ENCODE data around the gene PPIL6.
A peak's percentile ranks its signal among the peaks of the same experiment; 100 is the strongest.
"Not testable (repeated sequence)": the region's sequence is repeated elsewhere in the genome, so short reads cannot be mapped to it uniquely, and the experiment has no call there.

PPIL6 gene

DNA sequence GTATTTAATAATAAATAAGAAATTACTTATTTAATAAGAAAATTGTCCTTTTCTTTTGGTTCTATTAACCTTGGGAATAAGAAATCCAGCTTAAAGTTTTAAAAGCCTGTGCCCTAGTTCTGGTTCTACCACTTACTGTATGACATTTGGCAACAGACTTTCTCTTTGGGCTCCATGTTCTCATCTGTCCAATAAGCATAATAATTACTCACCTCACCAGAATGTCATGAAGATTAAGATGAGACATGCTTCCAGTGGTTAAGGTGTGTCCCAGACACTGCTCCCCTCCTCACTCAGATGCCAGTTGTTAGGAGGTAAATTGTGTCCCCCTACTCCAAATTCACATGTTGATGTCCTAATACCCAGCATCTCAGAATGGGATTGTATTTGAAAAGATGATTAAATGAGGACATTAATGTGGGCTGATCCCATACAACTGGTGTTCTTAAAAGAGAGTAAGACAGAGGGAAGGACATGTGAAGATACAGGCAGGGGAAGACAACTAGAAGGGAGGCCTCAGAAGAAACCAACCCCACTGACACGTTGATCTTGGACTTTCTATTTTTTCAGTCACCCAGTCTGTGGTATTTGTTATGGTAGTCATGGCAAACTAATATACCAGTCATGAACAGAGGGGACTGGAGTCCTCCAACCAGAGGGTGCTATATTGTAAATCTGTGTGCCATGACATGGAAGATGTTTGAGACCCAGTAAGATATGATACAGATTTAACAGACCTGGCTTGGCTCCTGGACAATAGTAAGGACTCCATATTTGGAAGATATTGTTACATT, 21.5 kb upstream of the PPIL6 start:
- no peak overlapping the region for H3K4me3 ChIP-seq
- no peak for TF ChIP-seq Cebpa-rat (IDR thresholded peaks at IDR 0.05)
- peaks cover 58 to 63% (median 61%) of the 10 kb centered on the region in 11 experiments for H3K36me3 ChIP-seq
- no peaks in the 10 kb centered on the region for H3K27me3 ChIP-seq
- no peak overlapping the region for H3K4me2 ChIP-seq
- peaks cover 0 to 80% (median 20%) of the 10 kb centered on the region in 11 experiments; a peak in 16 of 22 replicates for H4K20me1 ChIP-seq
- no peak overlapping the region for H3K9ac ChIP-seq
- peaks cover 25 to 29% (median 26%) of the 10 kb centered on the region in 10 experiments for H3K4me1 ChIP-seq
- no peak overlapping the region for H3K27ac ChIP-seq
- H3K9me3 ChIP-seq (replicated peaks in 1 of 11), result peaks cover 0 to 14% (median 5%) of the 10 kb centered on the region in 11 experiments; a peak in 12 of 22 replicates

DNA sequence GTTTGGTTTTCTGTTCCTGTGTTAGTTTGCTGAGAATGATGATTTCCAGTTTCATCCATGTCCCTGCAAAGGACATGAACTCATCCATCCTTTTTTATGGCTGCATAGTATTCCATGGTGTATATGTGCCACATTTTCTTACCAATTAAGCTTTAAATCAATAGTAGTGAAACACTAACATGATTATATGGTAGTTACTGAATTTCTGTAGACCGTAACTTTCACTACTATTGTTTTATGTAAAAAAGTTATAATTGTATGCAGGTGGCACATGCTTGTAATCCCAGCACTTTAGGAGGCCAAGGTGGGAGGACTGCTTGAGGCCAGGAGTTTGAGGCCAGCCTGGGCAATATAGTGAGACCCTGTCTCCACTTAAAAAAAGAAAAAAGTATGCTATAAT, 20.8 kb upstream of the PPIL6 start:
- not testable (repeated sequence) for H3K27me3 ChIP-seq, H3K4me2 ChIP-seq, H3K27ac ChIP-seq, H3K9ac ChIP-seq, H3K4me3 ChIP-seq
- peaks cover 51 to 55% (median 54%) of the 10 kb centered on the region in 11 experiments for H3K36me3 ChIP-seq
- peaks cover 0 to 14% (median 5%) of the 10 kb centered on the region in 11 experiments; a peak in 12 of 22 replicates for H3K9me3 ChIP-seq (replicated peaks in 1 of 11)
- peaks cover 0 to 80% (median 18%) of the 10 kb centered on the region in 11 experiments; a peak in 16 of 22 replicates for H4K20me1 ChIP-seq
- peaks cover 32 to 36% (median 34%) of the 10 kb centered on the region in 10 experiments for H3K4me1 ChIP-seq

DNA sequence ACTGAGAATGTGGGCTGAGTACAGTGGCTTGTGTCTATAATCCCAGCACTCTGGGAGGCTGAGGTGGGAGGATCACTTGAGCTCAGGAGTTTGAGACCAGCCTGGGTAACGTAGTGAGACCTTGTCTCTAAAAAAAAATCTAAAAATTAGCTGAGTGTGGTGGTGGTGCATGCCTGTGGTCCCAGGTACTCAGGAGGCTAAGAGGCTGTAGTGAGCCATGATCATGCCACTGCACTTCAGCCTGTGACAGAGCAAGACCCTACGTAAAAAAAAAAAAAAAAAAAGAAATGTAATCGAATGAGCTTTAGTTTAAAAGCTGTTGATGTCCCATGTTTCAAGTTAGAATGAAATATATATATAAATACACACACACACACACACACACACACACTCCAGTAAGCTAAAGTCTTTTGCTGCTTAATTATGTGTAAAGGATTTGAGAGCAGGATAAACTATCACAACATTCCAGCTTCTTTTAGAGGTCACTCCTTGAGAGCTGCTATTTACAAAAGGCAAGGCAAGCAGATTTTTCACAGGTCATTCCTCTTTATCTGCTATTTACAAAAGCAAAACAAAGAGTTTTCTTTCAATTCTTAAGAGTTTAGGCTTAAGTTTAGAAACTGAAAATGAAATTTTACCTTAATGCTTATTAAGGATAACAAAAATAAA, 19.9 kb upstream of the PPIL6 start:
- no peak overlapping the region for H3K4me2 ChIP-seq
- H3K36me3 ChIP-seq, result peaks cover 42 to 46% (median 45%) of the 10 kb centered on the region in 11 experiments
- no peak for TF ChIP-seq Cebpa-rat (IDR thresholded peaks at IDR 0.05)
- no peak overlapping the region for H3K9ac ChIP-seq
- no peak overlapping the region for H3K27ac ChIP-seq
- H3K27me3 ChIP-seq, result no peaks in the 10 kb centered on the region
- peaks cover 0 to 14% (median 5%) of the 10 kb centered on the region in 11 experiments; a peak in 12 of 22 replicates for H3K9me3 ChIP-seq (replicated peaks in 1 of 11)
- peaks cover 0 to 71% (median 12%) of the 10 kb centered on the region in 11 experiments; a peak in 16 of 22 replicates for H4K20me1 ChIP-seq
- H3K4me3 ChIP-seq, result no peak overlapping the region
- H3K4me1 ChIP-seq, result peaks cover 34 to 37% (median 36%) of the 10 kb centered on the region in 10 experiments

DNA sequence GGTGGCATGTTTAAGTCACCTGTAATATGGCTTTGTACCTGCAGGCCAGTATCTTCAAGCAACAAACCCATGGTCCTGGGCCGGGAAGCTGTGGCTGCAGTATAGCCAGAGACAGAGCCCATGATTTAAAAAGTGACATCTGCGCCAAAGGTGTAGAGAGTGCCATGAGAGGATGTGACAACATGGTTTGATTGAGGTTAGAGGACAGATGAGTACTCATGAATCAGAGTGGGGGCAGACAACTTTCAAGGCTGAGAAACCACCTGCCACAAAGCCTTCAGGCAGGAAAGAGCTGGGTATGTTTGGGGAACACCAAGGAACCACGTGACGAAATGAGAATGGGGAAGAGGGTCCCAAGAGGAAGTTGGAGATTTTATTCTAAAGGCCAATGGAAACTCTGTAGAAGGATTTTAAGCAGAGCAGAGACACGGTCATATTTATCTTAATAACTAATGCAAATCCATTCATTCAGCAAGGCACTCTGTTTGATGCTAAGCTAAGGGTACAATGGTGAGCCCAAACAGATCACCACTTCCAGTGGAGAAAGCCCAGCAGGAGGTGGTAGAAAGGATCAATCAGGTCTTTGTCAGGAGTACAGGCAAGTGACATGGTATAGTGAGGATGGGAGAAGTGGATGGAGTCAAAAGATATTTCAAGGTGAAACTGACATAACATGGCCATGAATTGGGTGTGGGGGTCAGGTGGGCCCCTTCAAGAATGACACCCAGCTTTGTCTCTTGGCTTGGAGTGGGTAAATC, 18.5 kb upstream of the PPIL6 start:
- no peak overlapping the region for H3K4me3 ChIP-seq
- H3K9me3 ChIP-seq (replicated peaks in 1 of 11), result peaks cover 0 to 14% (median 5%) of the 10 kb centered on the region in 11 experiments; a peak in 12 of 22 replicates
- peaks cover 29 to 33% (median 31%) of the 10 kb centered on the region in 11 experiments for H3K36me3 ChIP-seq
- no peak overlapping the region for H3K9ac ChIP-seq
- TF ChIP-seq Cebpa-rat (IDR thresholded peaks at IDR 0.05), result no peak
- peaks cover 4 to 63% (median 11%) of the 10 kb centered on the region in 11 experiments; a peak in 18 of 22 replicates for H4K20me1 ChIP-seq
- H3K4me2 ChIP-seq, result peak overlapping the region; percentile 52 to 97 (median 93)
- H3K27ac ChIP-seq, result peak overlapping the region in 5 of 11 experiments; percentile 13 to 37 (median 32); a peak in 8 of 22 replicates
- H3K4me1 ChIP-seq, result peaks cover 40 to 42% (median 41%) of the 10 kb centered on the region in 10 experiments
- no peaks in the 10 kb centered on the region for H3K27me3 ChIP-seq

DNA sequence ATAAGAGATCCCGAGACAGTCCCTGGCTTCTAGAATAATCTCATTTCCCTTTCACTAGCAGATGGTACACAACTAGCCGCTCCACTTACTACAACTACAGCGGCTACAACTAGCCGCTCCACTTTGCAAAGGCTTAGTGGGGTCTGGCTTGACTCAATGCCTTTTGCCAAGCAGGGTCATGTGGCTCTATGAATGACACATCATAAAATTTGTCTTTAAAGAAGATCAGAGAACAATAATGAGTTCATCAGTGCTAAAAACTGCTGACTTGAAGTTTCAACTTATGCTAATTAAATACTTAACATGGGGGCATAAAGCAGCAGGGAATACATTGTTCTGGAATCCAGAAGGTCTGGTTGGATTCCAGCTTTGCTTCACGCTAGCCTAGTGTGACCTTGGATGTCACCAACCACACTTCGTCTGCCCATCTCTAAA, 17.2 kb upstream of the PPIL6 start:
- H3K9me3 ChIP-seq (replicated peaks in 1 of 11), result peaks cover 0 to 14% (median 5%) of the 10 kb centered on the region in 11 experiments; a peak in 12 of 22 replicates
- H3K27me3 ChIP-seq, result no peaks in the 10 kb centered on the region
- H3K4me2 ChIP-seq, result peak overlapping the region; percentile 91 to 98 (median 95)
- peaks cover 18 to 32% (median 30%) of the 10 kb centered on the region in 11 experiments for H3K36me3 ChIP-seq
- H3K9ac ChIP-seq, result peak overlapping the region in 3 of 11 experiments; percentile 93 to 99 (median 98); a peak in 2 of 22 replicates
- H3K4me1 ChIP-seq, result peaks cover 54 to 56% (median 55%) of the 10 kb centered on the region in 10 experiments
- peak overlapping the region in 7 of 11 experiments; percentile 34 to 100 (median 98); a peak in 5 of 22 replicates for H3K27ac ChIP-seq
- 0 out of 20 replicates have a peak overlapping the region, but pooled peaks of 2 of the 10 experiments have one; percentile 90 for H3K4me3 ChIP-seq
- peaks cover 6 to 65% (median 18%) of the 10 kb centered on the region in 11 experiments; a peak in 18 of 22 replicates for H4K20me1 ChIP-seq
- no peak for TF ChIP-seq Cebpa-rat (IDR thresholded peaks at IDR 0.05)

DNA sequence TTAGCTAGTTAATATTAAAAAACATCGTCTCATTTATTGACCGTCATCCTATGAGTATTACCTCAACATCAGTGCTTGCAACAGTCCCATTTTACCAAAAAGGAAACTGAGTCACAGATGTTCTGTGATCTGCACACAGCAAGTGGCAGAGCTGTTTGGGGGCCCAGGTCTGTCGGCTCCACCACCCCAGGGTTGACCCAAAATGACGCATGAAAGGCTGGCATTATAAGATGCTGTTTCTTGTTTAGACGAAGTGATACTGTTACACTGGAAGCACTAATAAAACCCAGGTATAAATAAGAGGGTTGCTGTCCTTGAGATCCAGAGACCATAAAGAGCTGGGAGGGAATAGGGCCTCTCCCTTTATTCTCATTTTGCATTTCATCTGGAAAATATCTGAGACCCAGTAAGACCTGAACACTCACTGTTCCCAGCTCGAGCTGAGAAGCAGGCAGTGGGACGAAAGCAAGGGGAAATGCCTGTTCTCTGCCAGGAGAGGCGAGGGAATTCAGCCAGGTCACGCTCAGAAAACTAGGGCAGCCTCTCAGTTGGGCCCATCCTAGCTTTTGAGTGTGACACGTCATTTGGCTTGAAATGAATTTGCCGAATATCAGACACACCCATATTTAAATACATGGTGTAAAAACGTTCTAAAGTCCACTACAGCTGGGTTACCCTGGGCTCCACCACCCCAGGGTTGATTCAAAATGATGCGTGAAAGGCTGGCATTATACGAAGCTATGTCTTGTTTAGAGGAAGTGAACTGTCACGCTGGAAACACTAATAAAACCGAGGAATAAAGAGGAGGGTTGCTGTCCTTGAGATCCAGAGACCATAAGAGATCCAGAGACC, 16.5 kb upstream of the PPIL6 start:
- Histone ChIP-seq H3K9ac (peak overlapping the region; percentile 82 to 99 (median 97); a peak in 21 of 22 replicates), H4K20me1 (peaks cover 9 to 65% (median 25%) of the 10 kb centered on the region in 11 experiments; a peak in 18 of 22 replicates), H3K4me1 (peaks cover 60 to 63% (median 61%) of the 10 kb centered on the region in 10 experiments), H3K9me3 (replicated peaks in 1 of 11) (peaks cover 0 to 8% (median 5%) of the 10 kb centered on the region in 11 experiments; a peak in 12 of 22 replicates), H3K36me3 (peaks cover 18 to 32% (median 30%) of the 10 kb centered on the region in 11 experiments), H3K27me3 (no peaks in the 10 kb centered on the region), H3K4me3 (peak overlapping the region; percentile 67 to 96 (median 85)), H3K27ac (peak overlapping the region in 10 of 11 experiments; percentile 77 to 100 (median 98); a peak in 18 of 22 replicates), H3K4me2 (peak overlapping the region; percentile 91 to 98 (median 95))
- no peak for TF ChIP-seq Cebpa-rat (IDR thresholded peaks at IDR 0.05)

DNA sequence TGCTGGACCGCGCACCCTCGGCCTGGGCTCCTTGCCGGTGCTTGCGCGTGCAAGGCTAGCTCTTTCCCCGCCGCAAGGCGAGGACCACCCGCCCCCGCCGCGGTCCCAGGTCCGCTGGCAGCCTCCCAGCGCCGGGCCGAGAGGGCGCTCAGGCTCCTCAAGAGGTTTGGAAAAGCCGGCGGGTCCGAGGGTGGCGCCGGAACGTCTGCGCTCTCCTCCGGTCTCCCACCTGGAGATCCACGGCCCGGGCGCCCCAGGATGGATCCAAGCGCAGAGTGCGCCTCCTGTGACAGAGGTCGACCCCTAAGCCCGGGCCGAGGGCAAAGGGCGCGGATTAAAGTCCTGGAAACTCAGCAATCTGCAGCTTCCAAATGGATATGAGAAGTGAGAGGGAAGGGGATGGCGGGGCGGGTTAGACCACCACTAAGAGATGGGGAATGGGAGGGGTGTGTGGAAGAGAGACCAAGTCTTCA, 15.7 kb upstream of the PPIL6 start:
- Histone ChIP-seq H4K20me1 (peaks cover 9 to 68% (median 32%) of the 10 kb centered on the region in 11 experiments; a peak in 17 of 22 replicates), H3K27ac (peak overlapping the region; percentile 57 to 100 (median 98)), H3K9ac (peak overlapping the region; percentile 82 to 99 (median 97))

More for the DNA sequence above, 15.7 kb upstream of the PPIL6 start:
- Histone ChIP-seq H3K36me3 (peaks cover 17 to 32% (median 30%) of the 10 kb centered on the region in 11 experiments), H3K9me3 (replicated peaks in 1 of 11) (peaks cover 0 to 2% (median under 1%) of the 10 kb centered on the region in 11 experiments; a peak in 9 of 22 replicates), H3K4me1 (peaks cover 68 to 70% (median 69%) of the 10 kb centered on the region in 10 experiments), H3K4me3 (peak overlapping the region; percentile 67 to 96 (median 85)), H3K4me2 (peak overlapping the region; percentile 91 to 98 (median 95)), H3K27me3 (no peaks in the 10 kb centered on the region)
- no peak for TF ChIP-seq Cebpa-rat (IDR thresholded peaks at IDR 0.05)

Data from BLaER1 treated with 17β-estradiol and CSF1 and Interleukin-3, amounts not matched to agents 10 nM and 100 nM (cell line).